GM19468 (cell line): Measurements from ENCODE around the gene FRMD4A.

Source experiments
- ATAC-seq: cut with Tn5 transposase; IDR thresholded peaks from one replicate; pipeline ENCODE4 v1.9.1; 2021; ENCODE audit warnings: mild to moderate bottlenecking, moderate library complexity, moderate number of reproducible peaks; ENCODE audit not compliant: unreplicated experiment; ENCODE audit errors: extremely low read depth

The FRMD4A gene

DNA sequence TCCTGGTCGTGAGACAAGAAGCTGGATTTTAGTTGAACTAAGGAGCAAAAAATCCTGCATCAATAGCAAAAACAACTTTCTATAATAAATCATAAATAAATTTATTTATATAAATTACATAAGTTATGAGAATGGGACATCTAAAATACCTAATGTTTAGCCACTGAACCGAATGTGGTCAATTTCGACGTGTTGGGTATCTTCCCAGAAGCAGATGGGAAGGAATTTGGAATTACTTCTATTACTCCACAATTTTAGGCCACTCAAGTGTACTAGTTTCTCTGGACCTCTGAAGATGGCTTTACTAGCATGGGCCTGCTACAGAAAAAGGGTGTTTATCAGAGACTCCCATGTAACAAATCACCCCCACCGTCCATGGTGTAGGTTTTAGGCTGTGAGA is 572.0 kb downstream of the FRMD4A start:
- ATAC-seq = no peak

DNA sequence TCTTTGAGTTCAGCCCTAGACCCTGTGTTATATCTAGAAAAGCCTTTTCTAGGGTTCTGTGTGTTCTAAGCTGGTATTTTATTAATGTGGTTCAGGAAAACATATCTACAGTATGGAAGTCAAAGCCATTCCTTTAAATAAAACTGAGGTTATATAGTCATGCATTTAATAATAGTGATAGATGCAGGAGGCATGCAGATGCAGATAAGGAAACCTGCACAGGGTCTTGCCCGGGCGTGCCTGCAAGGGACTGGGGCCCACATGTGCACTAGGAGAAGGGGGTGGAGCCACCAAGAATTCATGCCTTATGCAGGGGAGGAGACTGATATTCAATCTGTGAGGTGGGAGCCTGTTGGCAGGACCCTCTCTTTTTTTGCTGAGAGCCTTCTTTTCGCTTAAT is 572.4 kb downstream of the FRMD4A start:
- ATAC-seq = no peak

DNA sequence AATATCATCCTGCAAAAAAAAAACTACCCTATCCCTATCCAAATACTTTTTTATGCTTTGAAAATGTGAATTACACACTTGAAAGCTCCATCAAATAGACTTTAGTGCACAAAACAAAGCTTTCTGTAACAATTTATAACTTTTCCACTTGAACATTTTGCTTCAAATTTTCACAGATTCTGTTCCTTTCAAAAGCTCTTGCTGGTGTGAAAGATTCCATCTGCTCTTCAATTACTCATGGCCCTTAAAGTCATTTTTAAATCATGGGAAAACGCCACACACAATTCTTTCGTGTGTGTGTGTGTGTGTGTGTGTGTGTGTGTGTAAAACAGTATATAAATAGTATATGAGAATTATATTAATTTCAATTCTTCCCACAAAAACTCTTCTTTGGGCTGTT is 576.4 kb downstream of the FRMD4A start:
- no peak for ATAC-seq

DNA sequence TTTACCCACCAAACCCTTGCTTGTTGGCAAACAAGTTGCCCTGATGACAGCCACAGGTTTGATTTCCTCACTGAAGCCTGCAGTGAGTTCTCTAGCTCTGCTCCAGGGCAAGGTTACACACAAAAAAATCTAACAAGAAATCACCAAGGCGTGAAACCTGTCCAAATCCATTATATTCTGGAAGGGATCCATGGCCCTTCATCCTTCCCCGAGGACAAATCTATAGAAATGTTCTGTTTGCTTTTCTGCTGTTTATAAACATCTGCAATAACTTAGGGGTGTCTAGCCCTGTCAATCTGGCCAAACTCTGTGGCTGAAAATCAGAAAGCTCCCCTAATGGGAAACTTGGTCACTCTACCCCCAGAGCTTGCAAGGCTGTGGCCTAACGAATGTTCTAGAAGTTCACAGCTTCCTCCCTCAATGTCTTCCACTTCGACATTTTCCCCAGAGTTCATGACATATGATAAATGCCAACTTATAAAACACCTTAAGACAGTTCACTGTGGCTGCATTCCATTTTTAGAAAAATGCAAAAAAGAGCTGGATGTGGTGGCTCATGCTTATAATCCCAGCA is 579.4 kb downstream of the FRMD4A start:
- no peak for ATAC-seq

DNA sequence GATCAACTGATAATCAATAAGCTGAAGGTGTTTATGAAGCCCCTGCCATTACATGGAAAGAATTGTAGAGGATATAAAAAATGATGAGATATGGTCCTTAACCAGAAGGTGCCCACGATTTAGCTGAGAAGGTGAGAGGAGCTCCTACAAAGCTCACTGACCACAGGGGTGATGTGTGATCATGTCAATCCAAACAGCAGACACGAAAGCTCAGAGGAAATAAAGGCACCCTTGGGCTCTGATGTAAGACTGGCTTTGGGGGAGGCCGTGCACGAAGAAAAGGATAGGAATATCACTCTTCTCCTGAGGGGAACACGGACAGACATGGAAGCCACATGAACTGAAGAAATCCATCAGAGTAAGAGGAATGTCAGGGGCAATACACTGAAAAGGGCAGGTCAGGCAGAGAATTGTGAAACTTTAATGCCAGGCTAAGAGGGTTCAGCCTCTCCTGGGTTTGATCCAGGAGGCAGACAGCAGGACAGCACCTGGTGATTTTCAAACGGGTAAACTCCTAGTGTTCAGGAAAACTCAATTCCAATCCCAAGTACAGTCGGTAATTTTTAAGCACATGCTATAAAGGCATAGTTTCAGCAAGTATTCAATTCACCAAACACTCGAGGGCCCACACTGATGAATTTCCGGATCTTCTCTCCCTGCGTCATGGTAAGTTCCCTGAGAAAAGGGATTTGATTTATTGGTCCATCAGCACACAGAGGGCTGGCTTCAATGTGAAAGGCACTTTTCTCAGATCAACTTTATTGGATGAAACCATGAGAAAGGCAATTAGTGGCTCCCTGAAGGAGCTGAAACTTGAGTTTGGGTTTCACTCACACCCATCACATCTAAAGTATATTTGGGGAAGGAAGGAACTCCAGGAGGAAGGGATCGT is 580.2 kb downstream of the FRMD4A start:
- ATAC-seq = no peak

DNA sequence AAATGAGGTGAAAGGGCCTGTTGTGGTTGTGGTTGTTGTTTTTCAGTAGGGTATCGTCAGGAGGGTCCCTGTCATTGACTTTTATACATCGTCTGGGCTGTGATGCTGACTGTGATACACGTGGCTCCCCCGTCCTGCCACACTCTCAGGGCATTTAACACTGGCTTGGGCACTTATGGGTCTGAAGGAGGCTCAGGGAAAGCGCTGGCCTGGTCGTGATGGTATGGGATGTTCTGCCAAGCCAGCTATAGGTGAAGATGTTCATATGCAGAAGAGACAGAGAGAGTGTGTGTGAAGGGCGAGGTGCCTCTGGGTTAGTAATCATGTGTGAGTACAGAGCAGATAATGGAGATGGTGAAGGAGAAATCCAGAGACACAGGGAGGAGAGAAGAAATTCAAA is 585.5 kb downstream of the FRMD4A start:
- no peak for ATAC-seq

DNA sequence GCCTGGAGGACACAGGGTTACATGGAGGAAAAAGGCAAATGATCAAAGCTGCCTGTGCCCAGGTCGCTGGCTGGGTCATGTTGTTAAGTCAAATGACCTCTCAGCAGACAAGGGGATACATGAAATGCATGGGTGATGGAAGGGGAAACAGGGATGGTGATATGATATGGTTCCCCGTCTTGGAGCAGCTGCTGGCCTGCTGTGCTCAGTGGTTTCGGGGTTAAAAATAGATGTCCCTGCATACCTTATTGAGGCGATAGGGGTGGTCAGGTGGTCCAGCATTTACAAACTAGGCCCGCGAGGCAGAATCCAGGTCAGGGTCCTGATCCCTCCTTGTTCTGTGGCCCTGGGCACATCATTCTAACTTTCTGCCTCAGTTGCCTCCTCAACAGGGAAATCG is 586.8 kb downstream of the FRMD4A start:
- ATAC-seq = no peak

DNA sequence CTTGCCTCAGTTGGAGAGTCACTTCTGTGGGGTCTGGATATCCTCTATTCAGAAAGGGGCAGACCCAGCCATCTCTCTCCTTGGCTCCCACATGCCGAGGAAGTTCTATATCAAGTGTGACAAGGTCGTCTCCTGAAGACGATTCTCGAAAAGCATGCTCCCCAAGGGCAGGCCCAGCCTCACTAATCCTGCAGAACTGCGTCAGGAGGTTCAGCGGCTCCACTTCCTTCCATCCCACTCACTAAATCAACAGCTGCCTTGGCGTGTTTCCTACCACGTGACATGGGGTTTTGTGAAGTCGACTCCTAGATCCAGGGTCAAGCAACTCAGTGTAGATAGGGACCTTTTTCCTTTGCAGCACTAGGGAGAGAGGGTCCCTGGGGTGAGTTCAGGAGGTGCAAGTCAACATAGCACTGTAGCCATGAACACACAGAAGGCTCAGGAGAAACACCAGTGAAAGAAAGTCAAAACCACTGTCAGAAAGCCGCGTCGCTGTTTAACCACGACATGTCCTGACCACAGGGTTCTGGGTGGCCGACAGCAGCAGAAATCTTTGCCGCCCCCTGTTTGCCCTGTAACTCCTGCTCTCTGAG is 587.5 kb downstream of the FRMD4A start:
- no peak for ATAC-seq

DNA sequence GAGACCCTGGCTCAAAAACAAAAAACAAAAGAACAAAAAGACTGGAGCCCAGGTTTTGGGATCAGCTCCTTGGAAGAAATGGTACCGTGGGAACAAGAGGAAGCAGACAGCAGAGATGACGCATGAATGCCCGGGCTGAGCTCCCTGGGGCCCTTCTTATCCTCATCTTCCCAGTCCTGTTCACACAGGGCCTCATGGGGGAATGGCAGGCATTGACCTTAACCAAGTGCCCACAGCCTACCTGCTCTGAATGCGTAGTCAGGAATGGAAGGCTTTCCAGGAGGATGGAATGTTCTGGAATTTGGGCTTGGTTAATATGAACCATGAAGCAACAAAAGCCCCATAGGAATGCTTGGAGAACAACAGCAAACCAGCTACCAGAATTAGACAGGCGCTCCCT is 589.3 kb downstream of the FRMD4A start:
- ATAC-seq = no peak

DNA sequence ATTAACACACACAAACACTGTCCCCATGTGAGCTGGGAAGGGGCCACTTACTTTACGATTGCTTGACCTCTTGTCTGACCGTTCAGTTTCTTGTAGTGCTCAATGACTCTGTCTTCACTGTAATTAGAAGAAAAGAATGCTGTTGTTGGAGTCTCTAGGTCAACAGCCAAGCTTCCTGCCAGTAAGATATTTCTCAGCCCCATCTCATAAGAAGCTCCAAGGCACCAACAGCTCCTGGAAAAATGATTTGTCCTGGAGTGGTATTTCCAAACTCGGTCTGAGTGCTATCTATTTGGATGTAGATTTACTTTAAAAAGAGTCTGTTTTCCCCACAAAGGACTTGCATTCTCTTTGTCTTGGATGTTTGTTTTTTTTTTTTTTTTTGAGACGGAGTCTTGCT is 590.3 kb downstream of the FRMD4A start:
- no peak for ATAC-seq

DNA sequence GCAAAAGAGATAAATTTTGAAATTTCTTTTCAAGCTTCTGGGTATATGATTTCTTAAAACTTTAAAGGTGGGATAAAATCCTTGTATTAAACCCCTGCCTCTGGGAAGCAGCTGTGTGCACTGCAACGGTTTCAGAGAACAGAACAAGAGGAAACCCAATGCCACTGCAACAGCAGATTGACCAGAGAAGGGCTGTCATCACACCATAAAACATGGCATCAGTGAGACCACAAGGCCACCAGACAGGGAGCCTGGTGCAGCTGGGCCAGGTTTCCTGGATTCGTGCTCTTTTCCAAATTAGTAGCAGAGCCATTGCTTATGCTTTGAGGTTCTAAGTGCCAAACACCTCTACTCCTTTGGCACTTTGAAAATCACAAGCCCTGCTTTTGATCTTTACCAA is 591.5 kb downstream of the FRMD4A start:
- no peak for ATAC-seq

DNA sequence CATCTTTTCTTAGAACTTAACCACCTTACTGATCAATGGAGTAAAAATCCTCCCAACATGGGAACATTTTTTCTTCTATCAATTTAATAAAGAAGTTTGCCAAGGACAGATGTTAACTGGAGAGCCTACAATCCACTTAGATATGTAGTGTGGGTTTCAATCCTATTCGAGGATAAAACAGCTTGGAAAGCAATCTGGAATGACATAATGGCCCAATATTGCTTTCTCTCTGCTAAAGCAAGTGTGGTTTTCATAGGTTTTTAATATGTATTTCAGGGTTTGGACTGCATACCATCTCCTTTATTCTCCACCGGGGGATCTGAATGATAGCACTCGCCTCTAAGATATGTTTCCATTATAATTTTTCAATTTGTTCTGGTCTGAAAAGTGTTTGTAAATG is 594.2 kb downstream of the FRMD4A start:
- ATAC-seq = no peak

DNA sequence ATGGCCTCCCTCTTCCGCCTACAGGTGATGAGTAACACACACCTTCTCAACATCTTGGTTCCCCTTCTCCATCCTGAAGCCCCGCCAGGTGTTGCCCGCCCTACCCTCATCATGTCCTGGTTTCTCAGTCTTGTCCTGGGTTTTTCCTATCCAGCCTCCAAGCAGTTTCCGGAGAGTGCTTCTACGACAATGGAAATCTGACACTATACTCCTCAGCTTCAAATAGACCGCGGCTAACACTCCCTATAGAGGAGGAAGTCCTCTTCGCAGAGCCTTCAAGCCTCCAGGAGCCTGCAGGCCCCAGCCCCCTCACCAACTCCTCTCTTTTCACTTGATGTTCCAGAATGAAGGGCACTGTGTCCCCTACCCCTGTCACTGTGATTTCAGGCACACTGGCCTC is 596.6 kb downstream of the FRMD4A start:
- no peak for ATAC-seq

DNA sequence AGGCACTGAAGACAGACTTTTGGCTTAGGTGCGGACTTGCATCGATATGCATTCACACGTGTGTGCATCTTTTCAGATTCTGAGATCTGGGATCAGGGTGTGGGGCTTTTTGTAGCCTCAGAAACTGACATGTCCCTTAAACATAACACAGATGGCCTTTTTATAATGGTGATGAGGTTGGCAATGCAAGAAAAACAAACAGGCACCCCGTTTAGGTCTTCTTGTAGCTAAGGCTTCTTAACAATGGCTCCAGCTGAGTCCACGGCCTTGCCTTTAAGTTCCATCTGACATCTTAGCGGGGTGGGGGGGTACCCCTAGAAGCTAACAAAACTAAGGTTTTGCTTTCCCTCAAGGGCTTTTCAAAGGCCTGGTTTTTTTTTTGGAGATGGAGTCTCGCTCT is 597.7 kb downstream of the FRMD4A start:
- ATAC-seq = no peak

DNA sequence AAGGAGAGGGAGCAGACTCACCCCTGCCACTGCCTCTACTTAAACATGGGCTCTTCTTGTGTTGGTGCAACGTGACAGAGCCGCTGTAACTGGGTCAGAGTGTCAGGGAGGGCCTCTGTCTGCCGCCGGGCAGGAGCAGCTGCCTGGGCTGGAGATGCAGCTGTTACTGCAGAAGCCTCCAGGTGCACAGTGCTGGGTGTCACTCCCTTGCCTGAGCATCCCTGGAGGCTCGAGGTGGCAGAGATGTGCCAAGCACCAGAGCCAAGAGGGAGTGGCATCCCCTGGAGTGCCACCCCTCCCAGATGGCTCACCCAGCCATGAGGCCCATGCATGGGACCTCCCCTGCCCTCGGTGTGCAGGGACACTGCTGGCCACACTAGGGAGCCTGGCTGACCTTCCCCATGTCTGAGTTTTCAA is 598.3 kb downstream of the FRMD4A start:
- no peak for ATAC-seq

DNA sequence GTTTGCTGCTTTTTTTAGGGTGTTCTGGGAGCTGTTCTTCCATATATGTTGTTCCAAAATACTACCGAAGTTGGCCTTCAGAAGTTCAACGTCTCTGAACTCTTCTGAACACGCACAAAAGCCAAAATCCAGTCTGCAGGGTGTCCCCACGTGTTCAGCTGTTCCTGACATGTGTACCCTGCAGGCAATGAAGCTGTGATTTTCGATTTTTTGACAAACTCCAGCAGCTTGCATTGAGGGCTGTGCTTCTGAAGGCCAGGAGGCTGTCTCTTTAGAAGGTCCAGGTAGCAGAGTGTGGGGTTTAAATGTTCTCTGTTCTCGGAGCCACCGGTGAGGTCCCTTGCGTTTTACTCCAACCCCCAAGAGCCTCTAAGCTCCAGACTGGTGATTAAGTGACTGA is 598.9 kb downstream of the FRMD4A start:
- no peak for ATAC-seq

DNA sequence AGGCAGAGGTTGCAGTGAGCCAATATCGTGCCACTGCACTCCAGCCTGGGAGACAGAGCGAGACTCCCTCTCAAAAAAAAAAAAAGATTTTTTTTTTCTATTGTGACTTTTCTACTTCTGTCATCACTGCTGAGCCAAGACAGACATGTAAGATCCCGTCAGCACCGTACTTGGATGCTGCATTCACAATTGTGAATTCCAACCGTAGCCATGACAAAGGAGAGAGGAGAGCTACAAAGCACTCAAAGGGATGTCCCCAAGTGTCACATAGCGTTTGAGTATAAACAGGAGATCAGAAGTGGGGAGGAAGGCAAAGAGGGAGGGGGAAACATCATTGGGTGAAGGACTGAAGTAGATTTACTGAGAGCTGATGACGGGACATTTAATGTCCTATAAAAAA is 599.8 kb downstream of the FRMD4A start:
- no peak for ATAC-seq

DNA sequence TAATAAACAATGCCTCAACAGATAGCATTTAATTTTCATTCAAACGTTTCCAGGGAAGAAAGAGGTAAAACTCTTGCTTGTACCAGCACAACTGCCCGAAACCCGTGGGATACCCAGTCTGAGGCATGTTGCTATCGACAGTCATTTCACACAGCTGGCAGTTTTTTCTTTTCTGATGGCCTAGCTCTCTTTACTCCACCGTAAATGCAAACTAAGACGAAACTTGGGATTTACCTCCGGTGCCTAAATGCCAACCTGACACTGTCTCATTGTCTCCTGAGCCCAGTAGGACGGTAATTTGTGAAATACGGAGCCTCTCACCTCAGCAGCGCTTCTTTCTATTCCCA is 600.4 kb downstream of the FRMD4A start:
- ATAC-seq = no peak

DNA sequence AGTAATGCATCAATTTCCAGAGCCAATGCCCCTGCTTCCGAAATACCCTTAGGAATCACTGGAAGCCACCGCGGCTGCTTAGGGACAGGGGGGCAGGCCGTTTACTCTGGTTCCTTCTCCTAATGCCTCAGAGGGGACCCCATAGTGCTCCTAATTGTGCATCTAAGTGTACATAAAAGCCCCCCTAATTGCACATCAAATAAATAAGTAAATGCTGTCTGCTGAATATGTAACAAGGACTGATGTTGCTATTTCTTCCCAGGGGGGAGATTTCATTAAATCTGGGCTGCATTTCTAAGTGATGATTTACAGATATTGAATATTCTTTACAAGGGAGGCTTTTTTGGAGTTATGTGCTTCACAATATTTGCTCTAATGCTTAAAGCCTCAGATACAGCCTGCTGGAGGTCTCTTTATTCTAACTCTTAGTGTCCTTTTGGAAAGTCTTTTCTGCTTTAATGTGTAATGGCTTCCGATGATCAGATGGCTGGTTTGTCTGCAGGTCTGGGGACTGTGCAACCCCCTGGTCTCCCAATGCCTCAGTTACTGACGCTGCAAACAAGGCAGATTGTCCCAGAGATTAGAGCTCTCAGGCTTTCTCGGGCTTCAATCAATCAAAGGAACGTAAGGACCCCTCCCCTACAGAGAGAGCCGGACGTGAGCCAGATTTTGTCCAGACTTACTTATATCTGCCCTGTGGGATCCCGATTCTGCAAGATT is 601.0 kb downstream of the FRMD4A start:
- no peak for ATAC-seq

DNA sequence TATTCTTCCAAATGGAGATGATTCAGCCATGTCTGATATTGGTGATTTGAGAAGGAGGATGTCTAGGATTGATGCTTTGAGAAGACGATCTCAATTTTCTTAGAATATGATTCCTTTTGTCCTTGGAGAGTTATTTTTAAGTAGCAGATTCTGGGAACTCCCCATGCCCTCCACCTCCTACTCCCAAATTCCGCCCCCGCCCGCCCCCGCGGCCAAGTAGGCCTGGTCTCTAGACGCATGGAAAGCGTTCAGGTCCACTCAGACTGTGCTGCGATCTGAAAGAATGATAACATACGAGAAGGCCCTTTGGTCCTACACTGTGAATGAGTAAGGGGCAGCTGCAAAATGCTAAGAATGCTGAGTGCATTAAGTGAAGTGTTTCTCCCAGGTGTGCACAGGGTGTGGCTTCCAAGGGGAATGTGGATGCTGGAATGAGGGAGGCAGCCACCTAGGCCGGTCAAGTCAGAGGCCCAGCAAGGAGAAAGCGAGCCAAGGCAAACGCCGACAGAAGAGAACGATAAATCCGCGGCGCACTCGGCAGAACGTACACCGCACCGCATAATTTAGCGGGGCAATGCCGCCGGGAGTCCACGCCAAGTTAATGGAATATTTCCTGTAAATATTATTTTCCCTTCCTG is 601.7 kb downstream of the FRMD4A start:
- ATAC-seq = no peak

DNA sequence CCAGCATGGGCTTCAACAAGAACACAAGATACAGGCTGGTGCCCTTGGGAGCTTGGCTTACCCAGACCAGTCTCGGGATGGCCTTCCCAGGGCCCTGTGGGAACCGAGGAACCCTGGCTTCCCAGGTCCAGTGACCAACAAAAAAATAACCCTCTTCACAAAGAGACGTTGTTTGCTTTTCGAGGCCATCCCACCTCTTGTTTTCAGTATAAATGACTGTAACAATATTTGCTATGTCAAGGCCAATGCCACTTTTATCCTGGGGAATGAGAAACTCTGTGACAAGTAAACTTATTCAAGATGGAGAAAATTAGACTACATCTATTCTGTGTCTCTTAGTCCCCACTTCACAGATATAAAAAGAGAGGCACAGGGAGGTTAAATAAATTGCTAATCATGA is 605.1 kb downstream of the FRMD4A start:
- no peak for ATAC-seq
